Mesothelial cell of epicardium (in vitro differentiated cells): Measurements from ENCODE around the gene GRK4. TPM values are rescaled to one million over a fixed set of nuclear protein-coding genes. Genes with fewer than 3 reads are reported as not detected.

Source experiments
- DNase-seq, 2 experiments: peaks; one replicate each; pipeline ENCODE4 v3.0.0; 2021; ENCODE audit warnings: low spot score in 2 of 2; ENCODE audit not compliant: unreplicated experiment in 2 of 2
- H3K27ac Mint-ChIP-seq: 2 replicates; pipeline ENCODE4 v1.8.0; 2021; ENCODE audit warnings: mixed read lengths
- H3K27me3 Mint-ChIP-seq: 2 replicates; pipeline ENCODE4 v1.8.0; 2021; ENCODE audit warnings: low read depth, mixed read lengths
- H3K36me3 Mint-ChIP-seq: 2 replicates; pipeline ENCODE4 v1.8.0; 2021; ENCODE audit warnings: mixed read lengths
- H3K4me1 Mint-ChIP-seq: 2 replicates; pipeline ENCODE4 v1.8.0; 2021; ENCODE audit warnings: mixed read lengths
- H3K4me3 Mint-ChIP-seq: 2 replicates; pipeline ENCODE4 v1.8.0; 2021; ENCODE audit warnings: mild to moderate bottlenecking, moderate library complexity, mixed read lengths
- H3K9me3 Mint-ChIP-seq: 2 replicates; pipeline ENCODE4 v1.8.0; 2021; ENCODE audit warnings: mixed read lengths
- CTCF ChIP-seq: fragments of 200-600 bp; sonication (generic); IDR thresholded peaks from one replicate; pipeline ENCODE4 v1.5.0; 2021; ENCODE audit warnings: antibody characterized with exemption; ENCODE audit not compliant: unreplicated experiment
- total RNA-seq: library from RNA; stranded (reverse); gene quantifications from 3 replicates; pipeline ENCODE4 v1.2.1, GENCODE V29; 2021

GRK4 gene
- total RNA-seq, 1 donor from 2014 or later = 18.4 TPM

GRCh38 chr4:2925931-2926860 lies 37.2 kb upstream of the GRK4 start:
- Mint-ChIP-seq H3K27me3 (no peaks in the 10 kb centered on the region), H3K36me3 (peaks cover 38% of the 10 kb centered on the region), H3K27ac (no peak overlapping the region), H3K4me3 (no peak overlapping the region), H3K4me1 (no peaks in the 10 kb centered on the region), H3K9me3 (no peaks in the 10 kb centered on the region)
- DNase-seq = peak in 1 of 2 experiments; percentile 12
- no peak for TF ChIP-seq CTCF

GRCh38 chr4:2927016-2927695 lies 36.2 kb upstream of the GRK4 start:
- peaks cover 30% of the 10 kb centered on the region for H3K36me3 Mint-ChIP-seq
- no peaks in the 10 kb centered on the region for H3K4me1 Mint-ChIP-seq
- no peak for TF ChIP-seq CTCF
- no peak overlapping the region for H3K27ac Mint-ChIP-seq
- no peaks in the 10 kb centered on the region for H3K9me3 Mint-ChIP-seq
- no peaks in the 10 kb centered on the region for H3K27me3 Mint-ChIP-seq
- DNase-seq = peak in 1 of 2 experiments; percentile 4
- no peak overlapping the region for H3K4me3 Mint-ChIP-seq

GRCh38 chr4:2927696-2928075 lies 35.7 kb upstream of the GRK4 start:
- Mint-ChIP-seq H3K27me3 (no peaks in the 10 kb centered on the region), H3K4me1 (no peaks in the 10 kb centered on the region), H3K9me3 (no peaks in the 10 kb centered on the region), H3K4me3 (no peak overlapping the region), H3K27ac (no peak overlapping the region), H3K36me3 (peaks cover 27% of the 10 kb centered on the region)
- DNase-seq = peak in 1 of 2 experiments; percentile 16
- no peak for TF ChIP-seq CTCF

- TF ChIP-seq CTCF = no peak
- Mint-ChIP-seq H3K36me3 (peaks cover 23% of the 10 kb centered on the region), H3K27ac (peak overlapping the region; percentile 71), H3K9me3 (no peaks in the 10 kb centered on the region), H3K4me1 (peaks cover 7% of the 10 kb centered on the region), H3K27me3 (no peaks in the 10 kb centered on the region), H3K4me3 (no peak overlapping the region)
- peak in 1 of 2 experiments; percentile 12 for DNase-seq
Measured at GRCh38 chr4:2928242-2929176, 34.9 kb upstream of the GRK4 start.

- Mint-ChIP-seq H3K9me3 (no peaks in the 10 kb centered on the region), H3K27ac (no peak overlapping the region), H3K4me3 (no peak overlapping the region), H3K36me3 (peaks cover 22% of the 10 kb centered on the region), H3K27me3 (no peaks in the 10 kb centered on the region), H3K4me1 (peaks cover 7% of the 10 kb centered on the region)
- peak in 1 of 2 experiments; percentile 7 for DNase-seq
- TF ChIP-seq CTCF = no peak
Measured at GRCh38 chr4:2929469-2929868, 33.9 kb upstream of the GRK4 start.
